ENCODE data around the gene DPP3.

- TF ChIP-seq EP300 (IDR thresholded peaks at IDR 0.05; ENCODE audit: borderline replicate concordance) (no peak), EGR1 (IDR thresholded peaks at IDR 0.05) (no peak), CREB1 (IDR thresholded peaks at IDR 0.05; ENCODE audit: low read depth) (no peak)
- TF ChIP-seq, protein P1, sequence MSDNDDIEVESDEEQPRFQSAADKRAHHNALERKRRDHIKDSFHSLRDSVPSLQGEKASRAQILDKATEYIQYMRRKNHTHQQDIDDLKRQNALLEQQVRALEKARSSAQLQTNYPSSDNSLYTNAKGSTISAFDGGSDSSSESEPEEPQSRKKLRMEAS (IDR thresholded peaks at IDR 0.05): no peak
- TF ChIP-seq, protein P2, sequence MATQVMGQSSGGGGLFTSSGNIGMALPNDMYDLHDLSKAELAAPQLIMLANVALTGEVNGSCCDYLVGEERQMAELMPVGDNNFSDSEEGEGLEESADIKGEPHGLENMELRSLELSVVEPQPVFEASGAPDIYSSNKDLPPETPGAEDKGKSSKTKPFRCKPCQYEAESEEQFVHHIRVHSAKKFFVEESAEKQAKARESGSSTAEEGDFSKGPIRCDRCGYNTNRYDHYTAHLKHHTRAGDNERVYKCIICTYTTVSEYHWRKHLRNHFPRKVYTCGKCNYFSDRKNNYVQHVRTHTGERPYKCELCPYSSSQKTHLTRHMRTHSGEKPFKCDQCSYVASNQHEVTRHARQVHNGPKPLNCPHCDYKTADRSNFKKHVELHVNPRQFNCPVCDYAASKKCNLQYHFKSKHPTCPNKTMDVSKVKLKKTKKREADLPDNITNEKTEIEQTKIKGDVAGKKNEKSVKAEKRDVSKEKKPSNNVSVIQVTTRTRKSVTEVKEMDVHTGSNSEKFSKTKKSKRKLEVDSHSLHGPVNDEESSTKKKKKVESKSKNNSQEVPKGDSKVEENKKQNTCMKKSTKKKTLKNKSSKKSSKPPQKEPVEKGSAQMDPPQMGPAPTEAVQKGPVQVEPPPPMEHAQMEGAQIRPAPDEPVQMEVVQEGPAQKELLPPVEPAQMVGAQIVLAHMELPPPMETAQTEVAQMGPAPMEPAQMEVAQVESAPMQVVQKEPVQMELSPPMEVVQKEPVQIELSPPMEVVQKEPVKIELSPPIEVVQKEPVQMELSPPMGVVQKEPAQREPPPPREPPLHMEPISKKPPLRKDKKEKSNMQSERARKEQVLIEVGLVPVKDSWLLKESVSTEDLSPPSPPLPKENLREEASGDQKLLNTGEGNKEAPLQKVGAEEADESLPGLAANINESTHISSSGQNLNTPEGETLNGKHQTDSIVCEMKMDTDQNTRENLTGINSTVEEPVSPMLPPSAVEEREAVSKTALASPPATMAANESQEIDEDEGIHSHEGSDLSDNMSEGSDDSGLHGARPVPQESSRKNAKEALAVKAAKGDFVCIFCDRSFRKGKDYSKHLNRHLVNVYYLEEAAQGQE (IDR thresholded peaks at IDR 0.05; ENCODE audit: low read depth): no peak
Measured at GRCh38 chr11:66475349-66476172, 4.7 kb upstream of the DPP3 start.
